Left lung (tissue), 10 donors: ENCODE data around the gene DKK3. TPM values are rescaled to one million over a fixed set of nuclear protein-coding genes. Genes with fewer than 3 reads are reported as not detected.

Source experiments
- ATAC-seq: fragments of 200-7000 bp; cut with Tn5 transposase; one replicate; pipeline ENCODE4 v1.9.1; 2020; ENCODE audit warnings: moderate library complexity
- DNase-seq, 4 donors: peaks; one replicate each; pipeline ENCODE4 v3.0.0-alpha.2; 2013 to 2020
- H3K27ac ChIP-seq, 2 donors: fragments of 200-600 bp; sonication (generic) in 1 of 2; one replicate each; pipeline versions ENCODE4 v1.5.0 to v1.8.0; 2020 to 2021
- H3K27me3 ChIP-seq, 2 donors: fragments of 200-600 bp; sonication (generic) in 1 of 2; one replicate each; pipeline versions ENCODE4 v1.5.0 to v1.8.0; 2020 to 2021
- H3K36me3 ChIP-seq, 2 donors: fragments of 200-600 bp; sonication (generic) in 1 of 2; one replicate each; pipeline versions ENCODE4 v1.5.0 to v1.8.0; 2020 to 2021
- H3K4me1 ChIP-seq, 2 donors: fragments of 200-600 bp; one replicate each; pipeline ENCODE4 v1.8.0; 2021
- H3K4me3 ChIP-seq, 2 donors: fragments of 200-600 bp; sonication (generic) in 1 of 2; one replicate each; pipeline versions ENCODE4 v1.5.0 to v1.8.0; 2020 to 2021; ENCODE audit warnings: mild to moderate bottlenecking in 1 of 2
- H3K9me3 ChIP-seq, 2 donors: fragments of 200-600 bp; sonication (generic) in 1 of 2; one replicate each; pipeline versions ENCODE4 v1.5.0 to v1.8.0; 2020 to 2021
- CTCF ChIP-seq, 2 donors: fragments of 200-600 bp; sonication (generic) in 1 of 2; IDR thresholded peaks; one replicate each; pipeline versions ENCODE4 v1.5.0 to v1.8.0; 2021; ENCODE audit warnings: antibody characterized with exemption in 2 of 2
- intact Hi-C, 2 donors: fragments of 100-400 bp; cut with DNase I; formaldehyde crosslinking; loops; one replicate each; pipeline versions ENCODE4 v1.11.2 to v1.14.2; 2022
- polyA plus RNA-seq, 6 donors: library from polyadenylated mRNA; unstranded; fragments of 120-200 nt; gene quantifications; one replicate each; pipeline ENCODE4 v1.2.1, GENCODE V29; 2013; ENCODE audit not compliant: insufficient read length in 6 of 6
- total RNA-seq, 2 donors: library from RNA; stranded (reverse); fragmentation: NEBNext Ultra II Directional; extraction: Animal tissue kit (Norgen Biotek cat#: 25700); gene quantifications; one replicate each; pipeline ENCODE4 v1.2.1, GENCODE V29; 2021
- donor health status: DM: no; HTN: yes; CAD: no.
- donor health status: DM: no; HTN: no; CAD: no.

Gene DKK3
- total and polyA plus RNA-seq, 8 donors, result 122 to 198 (median 167) TPM

DNA sequence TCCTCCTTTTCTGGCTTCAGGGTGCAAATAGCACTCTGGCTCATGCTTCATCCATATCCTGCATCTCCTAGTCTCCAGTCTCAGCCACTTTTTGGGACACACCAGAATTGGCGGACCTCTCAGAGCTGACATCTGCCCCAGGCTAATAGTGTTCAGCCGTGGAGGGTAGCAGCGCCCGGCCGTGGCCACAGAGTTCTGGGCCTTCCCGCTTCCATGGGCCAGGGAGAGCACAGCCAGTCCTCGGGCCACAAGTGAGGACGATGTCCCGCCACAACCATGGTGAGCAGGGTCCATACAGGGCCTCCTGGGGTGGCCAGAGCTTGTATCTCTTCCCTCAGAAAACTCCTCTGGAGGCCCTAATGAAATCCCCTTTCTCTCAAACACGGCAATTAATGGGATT, 26.0 kb downstream of the DKK3 start:
- peaks cover 22 to 26% of the 10 kb centered on the region in 2 donors for H3K4me1 ChIP-seq
- H3K36me3 ChIP-seq, result no peaks in the 10 kb centered on the region
- H3K27me3 ChIP-seq, result no peaks in the 10 kb centered on the region
- intact Hi-C loops, result no loop called here
- H3K9me3 ChIP-seq, result no peaks in the 10 kb centered on the region
- DNase-seq (no peak), ATAC-seq (no peak)
- no peak overlapping the region for H3K4me3 ChIP-seq
- no peak overlapping the region for H3K27ac ChIP-seq
- no peak for TF ChIP-seq CTCF (IDR thresholded peaks at IDR 0.05)

- no peak for TF ChIP-seq CTCF (IDR thresholded peaks at IDR 0.05)
- no peak overlapping the region for H3K27ac ChIP-seq
- no peaks in the 10 kb centered on the region for H3K36me3 ChIP-seq
- DNase-seq (no peak), ATAC-seq (no peak)
- H3K4me1 ChIP-seq, result peaks cover 28 to 32% of the 10 kb centered on the region in 2 donors
- H3K4me3 ChIP-seq, result no peak overlapping the region
- intact Hi-C loops, result no loop called here
- no peaks in the 10 kb centered on the region for H3K27me3 ChIP-seq
- no peaks in the 10 kb centered on the region for H3K9me3 ChIP-seq
These were observed 26.6 kb downstream of the DKK3 start for GRCh38 chr11:11981840-11982239.

DNA sequence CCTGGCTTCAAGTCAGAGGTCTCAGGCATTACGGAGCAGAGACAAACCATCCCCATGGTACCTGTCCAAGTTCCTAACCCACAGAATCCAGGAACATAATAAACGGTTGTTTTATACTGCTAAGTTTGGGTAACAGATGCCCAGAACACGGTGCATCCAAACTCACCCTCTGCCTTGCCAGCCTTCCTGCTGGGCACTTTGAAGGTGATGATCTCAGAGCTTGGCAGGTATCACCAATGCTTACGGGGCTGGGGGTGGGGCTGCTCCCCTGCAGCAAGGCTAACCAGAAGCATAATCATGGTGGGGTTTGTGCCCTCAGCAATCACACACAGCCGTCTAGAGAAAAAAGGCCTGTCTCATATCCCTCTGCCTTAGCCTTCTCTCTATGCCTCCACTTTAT, 27.1 kb downstream of the DKK3 start:
- Histone ChIP-seq H3K36me3 (no peaks in the 10 kb centered on the region), H3K4me3 (no peak overlapping the region), H3K9me3 (no peaks in the 10 kb centered on the region), H3K27ac (no peak overlapping the region), H3K27me3 (no peaks in the 10 kb centered on the region), H3K4me1 (peaks cover 33 to 37% of the 10 kb centered on the region in 2 donors)
- DNase-seq, result no peak
- no peak for TF ChIP-seq CTCF (IDR thresholded peaks at IDR 0.05)
- no peak for ATAC-seq
- intact Hi-C loops, result no loop called here

DNA sequence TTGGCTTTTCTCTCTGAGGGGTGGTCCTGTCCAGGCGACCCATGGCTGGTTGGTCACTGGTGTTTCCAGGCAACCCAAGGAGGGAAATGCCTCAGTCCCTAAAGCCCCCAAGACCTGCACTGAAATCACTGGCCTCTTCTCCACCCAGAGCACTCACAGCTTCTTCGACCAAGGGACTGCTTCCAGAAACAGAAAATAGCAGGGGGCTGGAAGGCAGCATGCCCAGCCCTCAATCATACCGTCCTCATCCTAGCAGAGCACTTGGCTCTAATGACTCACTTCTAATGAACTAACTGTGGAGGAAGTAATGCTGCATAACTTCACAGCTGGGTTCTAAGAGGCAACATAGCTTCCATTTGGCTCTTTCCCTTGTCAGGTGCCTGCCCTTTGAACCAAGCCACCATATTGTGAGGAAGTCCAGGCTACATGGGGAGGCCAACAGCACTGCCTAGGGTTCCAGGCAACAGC, 27.6 kb downstream of the DKK3 start:
- no peak overlapping the region for H3K27ac ChIP-seq

DNA sequence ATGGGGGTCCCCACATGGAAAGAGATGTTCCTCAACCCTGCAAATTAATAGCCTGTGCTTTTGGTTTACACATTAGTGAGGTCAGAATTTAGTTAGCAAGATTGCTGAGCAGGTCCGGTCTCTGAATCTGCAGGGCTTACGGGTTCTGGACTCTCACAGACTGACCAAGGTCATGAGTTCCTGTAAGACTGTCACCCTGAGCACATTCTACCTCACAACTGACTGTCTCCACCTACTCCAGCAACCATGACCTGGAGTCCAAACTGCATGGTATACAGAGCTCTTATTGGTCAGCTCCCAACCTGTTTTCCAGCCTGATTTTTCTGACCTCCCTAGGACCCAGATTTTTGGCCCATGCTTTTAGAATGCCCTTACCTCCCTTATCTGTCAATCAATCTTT, 28.2 kb downstream of the DKK3 start:
- Histone ChIP-seq H3K4me3 (no peak overlapping the region), H3K27me3 (no peaks in the 10 kb centered on the region), H3K4me1 (peaks cover 37 to 44% of the 10 kb centered on the region in 2 donors), H3K27ac (peak overlapping the region; percentile 69 to 70), H3K36me3 (no peaks in the 10 kb centered on the region), H3K9me3 (no peaks in the 10 kb centered on the region)
- intact Hi-C loops, result no loop called here
- no peak for TF ChIP-seq CTCF (IDR thresholded peaks at IDR 0.05)
- no peak for DNase-seq
- no peak for ATAC-seq

More for the DNA sequence above, 27.6 kb downstream of the DKK3 start:
- intact Hi-C loops, result no loop called here
- Histone ChIP-seq H3K4me1 (peaks cover 37 to 42% of the 10 kb centered on the region in 2 donors), H3K9me3 (no peaks in the 10 kb centered on the region), H3K27me3 (no peaks in the 10 kb centered on the region), H3K36me3 (no peaks in the 10 kb centered on the region), H3K4me3 (no peak overlapping the region)
- TF ChIP-seq CTCF (IDR thresholded peaks at IDR 0.05), result no peak
- DNase-seq, result no peak
- no peak for ATAC-seq
